GM12801 (cell line): Measurements from ENCODE around the gene NUDT13.

Source experiments
- CTCF ChIP-seq: IDR thresholded peaks from one replicate; pipeline ENCODE4 v1.5.1; 2011; ENCODE audit warnings: control low read depth; ENCODE audit not compliant: insufficient read length; ENCODE audit errors: extremely low read depth

The NUDT13 gene

GRCh38 chr10:73113551-73113950, 3.3 kb downstream of the NUDT13 start:
- no peak for TF ChIP-seq CTCF

GRCh38 chr10:73116017-73116416, 5.8 kb downstream of the NUDT13 start:
- TF ChIP-seq CTCF, result no peak

GRCh38 chr10:73117976-73118743, 7.9 kb downstream of the NUDT13 start:
- TF ChIP-seq CTCF, result no peak

- TF ChIP-seq CTCF, result no peak
These were observed 9.2 kb downstream of the NUDT13 start for GRCh38 chr10:73119457-73119856.

GRCh38 chr10:73119952-73120351, 9.7 kb downstream of the NUDT13 start:
- TF ChIP-seq CTCF, result no peak

GRCh38 chr10:73126343-73126742, 16.1 kb downstream of the NUDT13 start:
- no peak for TF ChIP-seq CTCF

- TF ChIP-seq CTCF, result no peak
These were observed 21.0 kb downstream of the NUDT13 start for GRCh38 chr10:73131301-73131700.
